Trophoblast cell (in vitro differentiated cells and primary cell): ENCODE measurements around the gene FCER2.

Experiments used
- DNase-seq, 2 donors: peaks; one replicate each; pipeline ENCODE4 v3.0.0-alpha.2; 2016
- H2AFZ ChIP-seq: 2 replicates; pipeline ENCODE4 v1.6.1; 2013; ENCODE audit warnings: low read length, moderate library complexity, mild to moderate bottlenecking; ENCODE audit not compliant: insufficient read depth, poor library complexity
- H2AK5ac ChIP-seq: 2 replicates; pipeline ENCODE4 v1.6.1; 2013; ENCODE audit warnings: mild to moderate bottlenecking, low read length
- H2BK120ac ChIP-seq: 2 replicates; pipeline ENCODE4 v1.6.1; 2013; ENCODE audit warnings: low read length, mild to moderate bottlenecking, moderate library complexity; ENCODE audit not compliant: insufficient read depth, poor library complexity
- H2BK12ac ChIP-seq: 2 replicates; pipeline ENCODE4 v1.6.1; 2013; ENCODE audit warnings: mild to moderate bottlenecking, low read length, moderate library complexity
- H2BK5ac ChIP-seq: 2 replicates; pipeline ENCODE4 v1.6.1; 2013; ENCODE audit warnings: low read length, low read depth, moderate library complexity, mild to moderate bottlenecking; ENCODE audit not compliant: poor library complexity
- H3K14ac ChIP-seq: 2 replicates; pipeline ENCODE4 v1.6.1; 2013; ENCODE audit warnings: mild to moderate bottlenecking, low read length
- H3K18ac ChIP-seq: 2 replicates; pipeline ENCODE4 v1.6.1; 2013; ENCODE audit warnings: mild to moderate bottlenecking, low read length
- H3K23ac ChIP-seq: 2 replicates; pipeline ENCODE4 v1.6.1; 2013; ENCODE audit warnings: low read length
- H3K27ac ChIP-seq: 2 replicates; pipeline ENCODE4 v1.5.1; 2013; ENCODE audit warnings: low read depth, mild to moderate bottlenecking, inconsistent platforms, low read length, moderate library complexity
- H3K27me3 ChIP-seq: 2 replicates; pipeline ENCODE4 v1.6.1; 2013; ENCODE audit warnings: inconsistent platforms, mild to moderate bottlenecking, low read length, moderate library complexity; ENCODE audit not compliant: insufficient read depth
- H3K36me3 ChIP-seq, 2 experiments: 1 replicate in 1 of 2; 2 replicates in 1 of 2; pipeline ENCODE4 v1.6.1; 2013; ENCODE audit warnings: low read length in 2 of 2, mild to moderate bottlenecking in 2 of 2, moderate library complexity in 1 of 2; ENCODE audit not compliant: insufficient read depth in 2 of 2, control insufficient read depth in 1 of 2
- H3K4ac ChIP-seq: 2 replicates; pipeline ENCODE4 v1.6.1; 2013; ENCODE audit warnings: low read depth, mild to moderate bottlenecking, low read length, moderate library complexity
- H3K4me1 ChIP-seq, 2 experiments: 1 replicate in 1 of 2; 2 replicates in 1 of 2; pipeline ENCODE4 v1.6.1; 2013; ENCODE audit warnings: low read length in 2 of 2, mild to moderate bottlenecking in 2 of 2, moderate library complexity in 1 of 2; ENCODE audit not compliant: insufficient read depth in 2 of 2, control insufficient read depth in 1 of 2
- H3K4me2 ChIP-seq: 2 replicates; pipeline ENCODE4 v1.6.1; 2013; ENCODE audit warnings: inconsistent platforms, mild to moderate bottlenecking, low read length, moderate library complexity
- H3K4me3 ChIP-seq: 2 replicates; pipeline ENCODE4 v1.5.1; 2013; ENCODE audit warnings: mild to moderate bottlenecking, low read depth, low read length, inconsistent platforms
- H3K79me1 ChIP-seq: one replicate; pipeline ENCODE4 v1.6.1; 2013; ENCODE audit warnings: low read length
- H3K79me2 ChIP-seq: 2 replicates; pipeline ENCODE4 v1.6.1; 2013; ENCODE audit warnings: low read length, mild to moderate bottlenecking; ENCODE audit not compliant: control insufficient read depth, insufficient read depth, poor library complexity
- H3K9ac ChIP-seq: 2 replicates; pipeline ENCODE4 v1.6.1; 2013; ENCODE audit warnings: mild to moderate bottlenecking, low read length
- H3K9me3 ChIP-seq: 2 replicates; pipeline ENCODE4 v1.6.1; 2013; ENCODE audit warnings: low read depth, mild to moderate bottlenecking, control low read depth, inconsistent platforms, low read length; ENCODE audit not compliant: insufficient read depth
- H4K12ac ChIP-seq: 2 replicates; pipeline ENCODE4 v1.6.1; 2013; ENCODE audit warnings: low read depth, mild to moderate bottlenecking, low read length, moderate library complexity
- H4K8ac ChIP-seq: 2 replicates; pipeline ENCODE4 v1.6.1; 2013; ENCODE audit warnings: low read depth, mild to moderate bottlenecking, low read length, moderate library complexity
- H4K91ac ChIP-seq: one replicate; pipeline ENCODE4 v1.6.1; 2013; ENCODE audit warnings: low read depth, mild to moderate bottlenecking, low read length, moderate library complexity
- WGBS: extraction: QIAGEN DNeasy Blood & Tissue Kit; methylation state at CpG from one replicate; pipeline ENCODE4 v1.1.7; 2013; ENCODE audit warnings: missing lambda C conversion rate; ENCODE audit not compliant: insufficient read length, insufficient coverage; ENCODE audit errors: extremely low coverage; 5-methylcytosine and 5-hydroxymethylcytosine counted together

The FCER2 gene

GRCh38 chr19:7731615-7732014 lies 29.7 kb upstream of the FCER2 start:
- no peak for DNase-seq
- Histone ChIP-seq H3K4me2 (no peak overlapping the region), H3K27ac (no peak overlapping the region), H3K27me3 (peaks cover 39% of the 10 kb centered on the region), H3K36me3 (no peaks in the 10 kb centered on the region), H2BK5ac (no peak overlapping the region), H3K14ac (no peak overlapping the region), H3K9ac (no peak overlapping the region), H3K9me3 (peaks cover 8% of the 10 kb centered on the region), H3K79me2 (no peaks in the 10 kb centered on the region), H2BK12ac (no peak overlapping the region), H3K4me3 (no peak overlapping the region), H2BK120ac (no peak overlapping the region), H3K18ac (no peak overlapping the region), H3K4me1 (no peaks in the 10 kb centered on the region), H3K79me1 (no peaks in the 10 kb centered on the region), H4K12ac (no peak overlapping the region), H2AFZ (no peak overlapping the region), H4K91ac (no peak overlapping the region), H3K23ac (no peak overlapping the region), H3K4ac (no peak overlapping the region), H4K8ac (no peak overlapping the region), H2AK5ac (no peak overlapping the region)
- no CpG with 5 or more reads among the region's 5 CpGs for WGBS

- Histone ChIP-seq H3K14ac (no peak overlapping the region), H2AFZ (no peak overlapping the region), H3K4ac (no peak overlapping the region), H3K23ac (no peak overlapping the region), H3K18ac (no peak overlapping the region), H2BK12ac (no peak overlapping the region), H2BK120ac (no peak overlapping the region), H3K4me1 (no peaks in the 10 kb centered on the region), H3K27me3 (peaks cover 39% of the 10 kb centered on the region), H3K36me3 (no peaks in the 10 kb centered on the region), H2BK5ac (no peak overlapping the region), H3K79me1 (no peaks in the 10 kb centered on the region), H3K9ac (no peak overlapping the region), H3K79me2 (no peaks in the 10 kb centered on the region), H3K9me3 (peaks cover 8% of the 10 kb centered on the region), H3K4me2 (no peak overlapping the region), H2AK5ac (no peak overlapping the region), H3K4me3 (no peak overlapping the region), H4K8ac (no peak overlapping the region), H4K91ac (no peak overlapping the region), H3K27ac (no peak overlapping the region), H4K12ac (no peak overlapping the region)
- no peak for DNase-seq
- WGBS = no CpG with 5 or more reads among the region's 39 CpGs
These were observed 29.3 kb upstream of the FCER2 start for GRCh38 chr19:7731218-7731595.

DNA sequence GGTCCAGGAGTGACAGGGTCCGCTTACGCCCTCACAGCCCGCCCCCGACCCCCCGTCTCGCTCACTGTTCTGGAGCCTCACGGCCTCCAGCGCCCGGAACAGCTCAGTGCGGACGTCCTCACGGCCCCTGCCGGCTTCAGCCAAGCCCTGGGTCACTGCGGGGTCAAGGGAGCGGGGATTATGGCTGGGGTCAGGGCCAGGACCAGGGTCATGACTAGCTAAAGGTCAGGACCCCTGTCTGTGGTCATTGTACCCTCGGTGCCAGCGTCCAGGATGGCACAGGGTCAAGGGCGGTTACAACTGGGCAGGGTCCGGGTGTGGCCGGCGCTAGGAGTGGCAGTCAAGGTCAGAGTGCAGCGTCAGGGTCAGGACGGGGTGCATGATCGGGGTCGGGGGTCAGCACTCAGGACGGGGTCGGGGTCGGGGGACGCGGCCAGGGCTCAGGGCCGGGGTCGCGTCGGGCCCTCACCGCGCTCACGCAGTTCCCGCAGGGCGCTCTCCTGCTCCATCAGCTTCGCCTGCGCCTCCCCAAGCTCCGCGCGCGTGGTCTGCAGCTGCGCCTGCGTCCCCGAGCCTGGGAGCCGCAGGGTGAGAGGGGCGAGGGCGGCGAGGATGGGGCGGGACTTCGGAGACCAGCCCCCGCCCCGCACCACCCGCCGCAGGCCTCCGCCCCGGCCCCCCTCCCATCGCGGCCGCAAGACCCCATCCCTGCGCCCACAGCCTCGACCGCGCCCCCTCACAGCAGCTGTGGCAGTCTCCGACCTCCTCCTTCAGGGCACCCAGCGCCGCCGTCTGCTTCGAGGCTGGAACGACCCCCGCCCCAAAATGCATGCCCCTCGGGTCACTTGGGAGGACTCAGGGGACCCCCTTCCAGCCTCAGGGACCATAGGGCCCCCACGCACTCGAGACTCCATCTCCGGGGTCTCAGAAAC lies 28.6 kb upstream of the FCER2 start:
- Histone ChIP-seq H3K4me1 (no peaks in the 10 kb centered on the region), H3K4me2 (no peak overlapping the region), H3K14ac (no peak overlapping the region), H4K8ac (no peak overlapping the region), H2AFZ (no peak overlapping the region), H2AK5ac (no peak overlapping the region), H3K4me3 (peak overlapping the region; percentile 10), H3K4ac (no peak overlapping the region), H3K79me2 (no peaks in the 10 kb centered on the region), H3K9ac (no peak overlapping the region), H3K18ac (no peak overlapping the region), H4K91ac (no peak overlapping the region), H3K23ac (no peak overlapping the region), H3K9me3 (peaks cover 8% of the 10 kb centered on the region), H4K12ac (no peak overlapping the region), H2BK5ac (no peak overlapping the region), H2BK12ac (no peak overlapping the region), H3K27ac (no peak overlapping the region), H3K79me1 (no peaks in the 10 kb centered on the region), H3K27me3 (peaks cover 39% of the 10 kb centered on the region), H2BK120ac (no peak overlapping the region), H3K36me3 (no peaks in the 10 kb centered on the region)
- no CpG with 5 or more reads among the region's 78 CpGs for WGBS
- DNase-seq = no peak

GRCh38 chr19:7729831-7730285 lies 27.9 kb upstream of the FCER2 start:
- no peak overlapping the region for H2BK120ac ChIP-seq
- no peak overlapping the region for H4K8ac ChIP-seq
- peaks cover 8% of the 10 kb centered on the region for H3K9me3 ChIP-seq
- no peak overlapping the region for H3K9ac ChIP-seq
- no peak for DNase-seq
- WGBS = no CpG with 5 or more reads among the region's 34 CpGs
- no peak overlapping the region for H3K18ac ChIP-seq
- H3K4me2 ChIP-seq = no peak overlapping the region
- H4K91ac ChIP-seq = no peak overlapping the region
- H3K36me3 ChIP-seq = no peaks in the 10 kb centered on the region
- H3K79me2 ChIP-seq = no peaks in the 10 kb centered on the region
- H3K4me3 ChIP-seq = peak overlapping the region; percentile 10
- H3K79me1 ChIP-seq = no peaks in the 10 kb centered on the region
- no peak overlapping the region for H3K23ac ChIP-seq
- H3K27ac ChIP-seq = no peak overlapping the region
- no peak overlapping the region for H3K4ac ChIP-seq
- no peak overlapping the region for H4K12ac ChIP-seq
- no peak overlapping the region for H2BK5ac ChIP-seq
- H3K27me3 ChIP-seq = peaks cover 39% of the 10 kb centered on the region
- no peak overlapping the region for H2BK12ac ChIP-seq
- no peak overlapping the region for H3K14ac ChIP-seq
- H2AFZ ChIP-seq = no peak overlapping the region
- H2AK5ac ChIP-seq = no peak overlapping the region
- H3K4me1 ChIP-seq = no peaks in the 10 kb centered on the region
